GM19455 (cell line): Measurements from ENCODE around the gene SPTBN1.

Experiments used
- ATAC-seq: cut with Tn5 transposase; IDR thresholded peaks from one replicate; pipeline ENCODE4 v1.9.1; 2021; ENCODE audit not compliant: unreplicated experiment

Gene SPTBN1

GRCh38 chr2:54646170-54646927 lies 190.2 kb downstream of the SPTBN1 start:
- no peak for ATAC-seq

DNA sequence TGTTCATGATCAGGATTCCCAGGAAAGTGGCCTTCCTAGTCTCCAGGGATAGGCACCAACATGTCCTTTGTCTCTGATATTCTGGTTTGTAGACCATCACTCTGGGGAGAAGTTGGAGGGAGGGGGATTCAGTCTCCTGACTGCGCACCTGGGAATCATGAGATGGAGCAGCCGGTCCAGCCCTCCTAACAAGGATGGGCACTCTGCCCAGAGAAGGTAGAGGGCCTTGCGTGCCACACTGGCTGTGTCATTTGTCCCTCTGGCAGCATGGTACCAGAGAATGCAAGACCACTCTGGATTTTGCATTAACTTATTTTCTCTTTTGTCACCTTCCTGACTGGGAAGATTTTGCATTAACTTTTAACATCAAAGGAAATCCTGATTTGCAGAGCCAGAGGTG lies 192.1 kb downstream of the SPTBN1 start:
- no peak for ATAC-seq

GRCh38 chr2:54649191-54649590 lies 193.1 kb downstream of the SPTBN1 start:
- no peak for ATAC-seq

DNA sequence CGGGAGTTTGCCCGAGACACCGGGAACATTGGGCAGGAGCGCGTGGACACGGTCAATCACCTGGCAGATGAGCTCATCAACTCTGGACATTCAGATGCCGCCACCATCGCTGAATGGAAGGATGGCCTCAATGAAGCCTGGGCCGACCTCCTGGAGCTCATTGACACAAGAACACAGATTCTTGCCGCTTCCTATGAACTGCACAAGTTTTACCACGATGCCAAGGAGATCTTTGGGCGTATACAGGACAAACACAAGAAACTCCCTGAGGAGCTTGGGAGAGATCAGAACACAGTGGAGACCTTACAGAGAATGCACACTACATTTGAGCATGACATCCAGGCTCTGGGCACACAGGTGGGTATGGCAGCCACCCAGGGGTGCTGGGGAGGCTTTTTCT lies 193.5 kb downstream of the SPTBN1 start:
- ATAC-seq: no peak

- ATAC-seq: no peak
Observed at GRCh38 chr2:54650612-54651011, 194.5 kb downstream of the SPTBN1 start.

GRCh38 chr2:54651291-54651690 lies 195.2 kb downstream of the SPTBN1 start:
- ATAC-seq: no peak

- ATAC-seq: no peak
Observed at GRCh38 chr2:54652540-54652939, 196.4 kb downstream of the SPTBN1 start.

DNA sequence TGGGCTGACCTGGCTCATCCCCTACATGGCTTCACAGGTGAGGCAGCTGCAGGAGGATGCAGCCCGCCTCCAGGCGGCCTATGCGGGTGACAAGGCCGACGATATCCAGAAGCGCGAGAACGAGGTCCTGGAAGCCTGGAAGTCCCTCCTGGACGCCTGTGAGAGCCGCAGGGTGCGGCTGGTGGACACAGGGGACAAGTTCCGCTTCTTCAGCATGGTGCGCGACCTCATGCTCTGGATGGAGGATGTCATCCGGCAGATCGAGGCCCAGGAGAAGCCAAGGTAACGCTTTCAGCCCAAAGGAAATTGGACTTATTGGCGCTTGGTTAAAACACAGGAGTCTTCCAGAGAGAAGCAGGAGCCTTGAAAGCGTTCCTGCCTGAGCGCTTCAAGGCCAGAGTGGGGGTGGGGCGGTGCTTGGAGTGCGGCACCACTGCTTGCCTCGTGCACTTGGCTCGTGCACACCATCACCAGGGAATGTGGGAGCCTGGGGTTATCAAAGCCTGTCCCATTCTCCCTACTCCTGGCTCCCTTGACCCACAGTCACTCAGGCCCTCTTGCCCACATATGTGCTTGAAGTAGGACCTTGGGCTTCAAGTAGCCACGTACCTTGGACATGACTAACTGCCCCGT lies 197.6 kb downstream of the SPTBN1 start:
- ATAC-seq: no peak

- no peak for ATAC-seq
Observed at GRCh38 chr2:54655046-54655809, 199.1 kb downstream of the SPTBN1 start.

DNA sequence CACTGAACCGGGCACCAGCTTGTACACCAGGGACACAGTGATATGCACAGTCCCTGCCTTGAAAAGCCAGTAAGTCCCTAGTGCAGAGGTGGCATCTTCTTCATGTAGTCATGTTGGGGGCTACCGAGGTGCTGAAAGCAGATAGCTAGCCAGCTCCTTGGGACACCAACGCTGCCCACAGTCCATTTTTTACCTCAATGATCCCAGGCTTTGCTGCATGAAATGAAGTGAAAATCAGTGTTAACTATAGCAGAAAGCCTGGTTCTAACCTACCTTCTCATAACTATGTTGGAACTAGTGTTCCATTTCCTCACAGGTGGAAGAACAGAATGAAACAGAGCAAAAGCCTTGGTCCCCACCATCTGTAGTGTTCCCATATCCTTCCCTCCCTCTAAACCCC lies 200.7 kb downstream of the SPTBN1 start:
- ATAC-seq: no peak

DNA sequence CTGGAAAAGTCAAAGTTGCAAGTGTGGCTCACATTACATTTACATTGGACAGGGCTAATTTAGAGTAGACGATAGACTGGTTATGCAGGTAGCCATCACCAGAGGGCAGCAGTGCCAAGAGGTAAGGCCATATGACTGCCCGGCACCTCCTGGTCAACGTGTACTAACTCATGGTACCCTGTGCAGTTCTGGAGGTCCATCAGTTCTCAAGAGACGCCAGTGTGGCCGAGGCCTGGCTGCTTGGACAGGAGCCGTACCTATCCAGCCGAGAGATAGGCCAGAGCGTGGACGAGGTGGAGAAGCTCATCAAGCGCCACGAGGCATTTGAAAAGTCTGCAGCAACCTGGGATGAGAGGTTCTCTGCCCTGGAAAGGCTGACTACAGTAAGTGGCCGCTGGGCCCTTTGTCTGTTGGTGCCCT lies 201.5 kb downstream of the SPTBN1 start:
- ATAC-seq: no peak

- no peak for ATAC-seq
Observed at GRCh38 chr2:54658564-54659071, 202.5 kb downstream of the SPTBN1 start.

GRCh38 chr2:54659527-54659926 lies 203.4 kb downstream of the SPTBN1 start:
- no peak for ATAC-seq

DNA sequence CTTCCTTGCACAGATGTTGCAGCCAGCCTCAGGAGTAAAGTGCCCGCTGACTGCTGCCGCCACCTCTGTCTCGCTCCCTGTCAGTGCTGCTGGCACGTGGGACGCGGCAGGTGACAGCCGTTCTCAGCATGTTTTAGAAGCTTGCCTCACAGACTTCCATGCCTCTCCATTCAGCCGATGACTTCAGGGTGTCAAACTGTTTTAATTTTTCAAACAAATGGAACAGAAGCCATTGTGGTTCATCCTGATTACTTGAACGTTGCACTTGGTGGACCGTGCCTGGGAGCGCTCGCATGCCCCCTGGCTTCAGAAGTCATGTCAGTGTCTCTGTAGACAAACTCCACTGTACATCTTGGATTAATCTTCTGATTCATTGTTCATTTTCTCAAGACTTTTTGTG lies 204.6 kb downstream of the SPTBN1 start:
- ATAC-seq: no peak

GRCh38 chr2:54663424-54664030 lies 207.4 kb downstream of the SPTBN1 start:
- no peak for ATAC-seq

DNA sequence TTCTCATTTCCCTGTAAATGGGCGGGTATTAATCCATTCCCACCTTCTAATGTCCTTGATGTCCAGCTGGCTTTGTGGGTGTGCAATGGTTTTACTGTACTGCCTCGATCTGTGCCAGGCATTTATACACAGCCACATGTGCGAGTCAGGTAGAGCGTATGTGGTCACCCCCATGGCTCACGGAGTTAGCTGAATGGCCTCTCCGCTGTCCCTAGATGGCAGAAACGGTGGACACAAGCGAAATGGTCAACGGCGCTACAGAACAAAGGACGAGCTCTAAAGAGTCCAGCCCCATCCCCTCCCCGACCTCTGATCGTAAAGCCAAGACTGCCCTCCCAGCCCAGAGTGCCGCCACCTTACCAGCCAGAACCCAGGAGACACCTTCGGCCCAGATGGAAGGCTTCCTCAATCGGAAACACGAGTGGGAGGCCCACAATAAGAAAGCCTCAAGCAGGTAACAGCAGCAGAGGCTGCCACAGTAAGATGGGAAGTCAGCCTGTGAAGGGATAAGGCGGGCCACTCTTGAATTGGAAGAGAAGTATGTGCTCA lies 208.2 kb downstream of the SPTBN1 start:
- ATAC-seq: no peak

- ATAC-seq: no peak
Observed at GRCh38 chr2:54665436-54665856, 209.3 kb downstream of the SPTBN1 start.

GRCh38 chr2:54666131-54666633 lies 210.1 kb downstream of the SPTBN1 start:
- ATAC-seq: no peak

- ATAC-seq: no peak
Observed at GRCh38 chr2:54666634-54667265, 210.6 kb downstream of the SPTBN1 start.

GRCh38 chr2:54667266-54667639 lies 211.1 kb downstream of the SPTBN1 start:
- no peak for ATAC-seq
